HG03558 (cell line): ENCODE measurements around the gene RHBG.
"Not testable (repeated sequence)": the region's sequence is repeated elsewhere in the genome, so short reads cannot be mapped to it uniquely, and the experiment has no call there.

ENCODE experiments used
- ATAC-seq: cut with Tn5 transposase; IDR thresholded peaks from one replicate; pipeline ENCODE4 v1.9.1; 2021; ENCODE audit warnings: moderate number of reproducible peaks; ENCODE audit not compliant: unreplicated experiment; ENCODE audit errors: extremely low read depth

Gene RHBG

GRCh38 chr1:156359249-156359648, 9.8 kb upstream of the RHBG start:
- no peak for ATAC-seq

GRCh38 chr1:156359973-156360372, 9.0 kb upstream of the RHBG start:
- no peak for ATAC-seq

- no peak for ATAC-seq
Measured at GRCh38 chr1:156360534-156360933, 8.5 kb upstream of the RHBG start.

- ATAC-seq: no peak
Measured at GRCh38 chr1:156365754-156366153, 3.3 kb upstream of the RHBG start.

- no peak for ATAC-seq
Measured at GRCh38 chr1:156366378-156367166, 2.4 kb upstream of the RHBG start.

- ATAC-seq: no peak
Measured at GRCh38 chr1:156367383-156368156, 1.4 kb upstream of the RHBG start.

- ATAC-seq: no peak
Measured at GRCh38 chr1:156368157-156368658, 803 bp upstream of the RHBG start.

GRCh38 chr1:156369685-156370286, 775 bp downstream of the RHBG start:
- not testable (repeated sequence) for ATAC-seq

GRCh38 chr1:156371553-156372264, 2.7 kb downstream of the RHBG start:
- no peak for ATAC-seq

- ATAC-seq: no peak
Measured at GRCh38 chr1:156372265-156372586, 3.2 kb downstream of the RHBG start.

GRCh38 chr1:156372876-156373275, 3.9 kb downstream of the RHBG start:
- ATAC-seq: no peak

GRCh38 chr1:156373546-156373945, 4.5 kb downstream of the RHBG start:
- ATAC-seq: no peak

- ATAC-seq: no peak
Measured at GRCh38 chr1:156376146-156376545, 7.1 kb downstream of the RHBG start.

- no peak for ATAC-seq
Measured at GRCh38 chr1:156376958-156377919, 8.2 kb downstream of the RHBG start.

GRCh38 chr1:156378557-156378956, 9.5 kb downstream of the RHBG start:
- no peak for ATAC-seq

GRCh38 chr1:156379420-156380165, 10.6 kb downstream of the RHBG start:
- ATAC-seq: no peak

- no peak for ATAC-seq
Measured at GRCh38 chr1:156382561-156382960, 13.6 kb downstream of the RHBG start.

- ATAC-seq: no peak
Measured at GRCh38 chr1:156383023-156383422, 14.0 kb downstream of the RHBG start.

GRCh38 chr1:156384007-156384406, 15.0 kb downstream of the RHBG start:
- ATAC-seq: no peak
